Gastrocnemius medialis (tissue), 4 donors: Measurements from ENCODE around the gene ZNF335.

ENCODE experiments used
- CTCF ChIP-seq, 5 experiments: fragments of 450-650 bp in 3 of 5; fragments of 200-600 bp in 2 of 5; sonication (generic) in 2 of 5; IDR thresholded peaks in 4 of 5; conservative IDR thresholded peaks in 1 of 5; 1 replicate in 4 of 5; 2 replicates in 1 of 5; pipeline ENCODE4 v1.5.1; 2016 to 2019; ENCODE audit warnings: antibody characterized with exemption in 5 of 5, mild to moderate bottlenecking in 3 of 5, moderate library complexity in 3 of 5
- POLR2A ChIP-seq, 2 donors: fragments of 450-650 bp; IDR thresholded peaks; one replicate each; pipeline ENCODE4 v1.6.1; 2017; ENCODE audit warnings: antibody characterized with exemption in 2 of 2, mild to moderate bottlenecking in 2 of 2, moderate library complexity in 2 of 2

DNA sequence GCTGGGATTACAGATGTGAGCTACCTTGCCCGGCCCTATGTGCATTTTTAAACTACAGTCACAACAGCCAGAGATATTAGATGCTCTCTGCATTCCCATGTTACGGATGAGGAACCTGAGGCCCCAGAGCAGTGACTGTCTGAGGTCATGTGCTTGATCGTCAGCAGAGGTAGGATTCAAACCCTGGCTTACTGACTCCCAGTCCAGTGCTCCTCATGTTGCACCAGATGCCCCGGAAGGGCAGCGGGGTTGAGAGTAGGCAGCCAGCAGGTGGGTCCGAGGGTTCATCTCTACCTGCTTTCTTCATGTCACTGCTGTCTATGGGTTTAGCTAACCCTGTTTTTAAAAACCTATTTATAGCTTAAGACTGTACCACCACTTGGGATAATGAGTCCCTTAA lies 9.3 kb upstream of the ZNF335 start:
- TF ChIP-seq CTCF (IDR thresholded peaks at IDR 0.05 in 4 of 5, conservative IDR thresholded peaks at IDR 0.05 in 1 of 5) (no peak), POLR2A (IDR thresholded peaks at IDR 0.05) (no peak)
